SK-N-SH (cell line): ENCODE measurements around the gene OXSR1.

Experiments
- CTCF ChIP-seq: fragments of 200-600 bp; sonication (generic); IDR thresholded peaks from 2 replicates; pipeline ENCODE4 v1.6.1; 2017; ENCODE audit warnings: antibody characterized with exemption, mild to moderate bottlenecking, moderate library complexity
- EZH2phosphoT487 ChIP-seq: fragments of 200-600 bp; sonication (generic); IDR thresholded peaks from 2 replicates; pipeline ENCODE4 v1.6.1; 2017; ENCODE audit warnings: low read depth, mixed run types, mild to moderate bottlenecking, antibody characterized with exemption, moderate library complexity, borderline replicate concordance
- IRF3 ChIP-seq: fragments of 150-350 bp; IDR thresholded peaks from 2 replicates; pipeline ENCODE4 v1.6.1; 2016; ENCODE audit warnings: mild to moderate bottlenecking, low read depth, low read length
- MXI1 ChIP-seq: IDR thresholded peaks from 2 replicates; pipeline ENCODE4 v1.6.1; 2012; ENCODE audit warnings: mild to moderate bottlenecking, low read depth, low read length, improper control_type of control experiment
- POLR2AphosphoS5 ChIP-seq: IDR thresholded peaks from 2 replicates; pipeline ENCODE4 v1.6.1; 2012; ENCODE audit warnings: low read depth, low read length
- RFX5 ChIP-seq: IDR thresholded peaks from 2 replicates; pipeline ENCODE4 v1.6.1; 2012; ENCODE audit warnings: mild to moderate bottlenecking, improper control_type of control experiment, low read length
- SMC3 ChIP-seq: IDR thresholded peaks from 2 replicates; pipeline ENCODE4 v1.6.1; 2012; ENCODE audit warnings: low read depth, low read length, improper control_type of control experiment
- TEAD4 ChIP-seq: IDR thresholded peaks from 2 replicates; pipeline ENCODE4 v1.4.0; 2012; ENCODE audit warnings: mild to moderate bottlenecking, borderline replicate concordance; ENCODE audit not compliant: insufficient read depth
- ZBTB33 ChIP-seq: IDR thresholded peaks from 2 replicates; pipeline ENCODE4 v1.4.0; 2012; ENCODE audit warnings: low read depth, borderline replicate concordance

- no peak for TF ChIP-seq IRF3
- no peak for TF ChIP-seq EZH2phosphoT487
- no peak for TF ChIP-seq CTCF
- no peak for TF ChIP-seq POLR2AphosphoS5
- TF ChIP-seq ZBTB33 = no peak
- no peak for TF ChIP-seq SMC3
- no peak for TF ChIP-seq TEAD4
- no peak for TF ChIP-seq RFX5
- TF ChIP-seq MXI1 = no peak
Measured at GRCh38 chr3:38232701-38233100, 67.4 kb downstream of the OXSR1 start.
